ENCODE results near the gene AGL.
"Not testable (repeated sequence)": the region's sequence is repeated elsewhere in the genome, so short reads cannot be mapped to it uniquely, and the experiment has no call there.

Gene AGL

DNA sequence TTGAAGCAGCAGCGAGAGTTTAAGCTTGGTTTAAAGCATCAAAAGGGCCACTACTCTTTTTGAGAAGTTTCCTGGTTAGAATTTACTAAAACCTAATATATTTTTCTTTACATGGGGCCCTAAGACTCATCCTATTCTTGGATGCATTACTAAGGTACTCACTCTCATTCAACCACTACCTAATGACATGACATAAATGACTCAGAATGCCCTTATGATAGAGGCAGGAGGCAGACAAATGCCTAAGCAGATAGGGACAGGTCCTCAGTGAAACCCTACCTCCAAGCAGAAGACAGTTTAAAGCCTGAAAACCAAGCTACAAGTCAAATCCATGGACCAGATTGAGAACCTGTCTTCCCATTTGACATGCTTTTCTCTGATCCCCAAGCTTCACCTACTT is 85.4 kb downstream of the AGL start:
- in situ Hi-C loops (cut with HindIII; ENCODE audit: low sequenced_read_pairs) = no loop called here

- in situ Hi-C loops (cut with HindIII; ENCODE audit: low sequenced_read_pairs) = no loop called here
Observed at GRCh38 chr1:99936071-99936470, 85.9 kb downstream of the AGL start.

- in situ Hi-C loops (cut with HindIII; ENCODE audit: low sequenced_read_pairs) = no loop called here
Observed at GRCh38 chr1:99942723-99943122, 92.6 kb downstream of the AGL start.

GRCh38 chr1:99943223-99943794 is 93.1 kb downstream of the AGL start:
- in situ Hi-C loops (cut with HindIII; ENCODE audit: low sequenced_read_pairs) = no loop called here

- in situ Hi-C loops (cut with HindIII; ENCODE audit: low sequenced_read_pairs) = no loop called here
Observed at GRCh38 chr1:99944192-99944591, 94.0 kb downstream of the AGL start.

DNA sequence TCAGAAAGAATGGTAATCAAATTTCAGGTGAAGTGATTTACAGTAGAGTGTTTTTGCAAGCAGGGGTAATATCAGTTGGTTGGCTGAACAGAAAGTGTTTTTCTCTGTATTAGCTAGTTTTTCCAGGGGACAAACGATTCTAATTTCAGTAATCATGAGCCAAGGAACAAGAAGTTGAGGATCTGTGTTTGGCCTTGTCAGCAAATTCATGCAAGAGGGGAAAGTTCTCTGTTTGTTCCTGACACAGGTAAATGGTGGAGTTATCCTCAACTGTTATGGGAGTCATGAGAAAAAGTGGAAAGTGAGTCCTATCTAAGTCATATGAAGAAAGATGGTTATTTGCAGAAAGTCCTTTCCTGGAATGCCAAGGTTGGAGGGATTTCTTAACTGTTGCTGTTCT is 95.0 kb downstream of the AGL start:
- in situ Hi-C loops (cut with HindIII; ENCODE audit: low sequenced_read_pairs) = no loop called here

- in situ Hi-C loops (cut with HindIII; ENCODE audit: low sequenced_read_pairs) = no loop called here
Observed at GRCh38 chr1:99950486-99950885, 100.3 kb downstream of the AGL start.

- in situ Hi-C loops (cut with HindIII; ENCODE audit: low sequenced_read_pairs) = no loop called here
Observed at GRCh38 chr1:99952522-99952921, 102.4 kb downstream of the AGL start.

GRCh38 chr1:99955375-99955774 is 105.2 kb downstream of the AGL start:
- in situ Hi-C loops (cut with HindIII; ENCODE audit: low sequenced_read_pairs) = no loop called here

DNA sequence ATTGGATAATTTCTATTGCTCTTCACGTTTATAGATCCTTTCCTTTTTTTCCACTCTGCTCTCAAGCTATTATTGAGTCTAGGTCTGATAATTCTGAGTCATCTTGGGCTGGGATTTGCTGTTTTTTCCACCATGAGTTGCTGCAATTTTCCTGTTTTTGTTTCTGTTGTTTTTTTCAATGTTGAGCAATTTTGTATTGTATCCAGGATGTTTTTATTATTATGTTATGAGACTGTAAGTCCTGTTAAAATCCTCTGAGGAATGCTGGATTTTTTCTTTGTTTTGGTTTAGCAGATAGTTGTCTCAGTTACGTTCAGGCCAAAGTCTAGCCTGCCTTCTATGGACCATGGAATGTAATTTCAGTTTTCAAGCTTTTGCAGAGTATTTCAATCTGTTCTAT is 106.6 kb downstream of the AGL start:
- in situ Hi-C loops (cut with HindIII; ENCODE audit: low sequenced_read_pairs) = no loop called here

- in situ Hi-C loops (cut with HindIII; ENCODE audit: low sequenced_read_pairs) = no loop called here
Observed at GRCh38 chr1:99957818-99958217, 107.7 kb downstream of the AGL start.

DNA sequence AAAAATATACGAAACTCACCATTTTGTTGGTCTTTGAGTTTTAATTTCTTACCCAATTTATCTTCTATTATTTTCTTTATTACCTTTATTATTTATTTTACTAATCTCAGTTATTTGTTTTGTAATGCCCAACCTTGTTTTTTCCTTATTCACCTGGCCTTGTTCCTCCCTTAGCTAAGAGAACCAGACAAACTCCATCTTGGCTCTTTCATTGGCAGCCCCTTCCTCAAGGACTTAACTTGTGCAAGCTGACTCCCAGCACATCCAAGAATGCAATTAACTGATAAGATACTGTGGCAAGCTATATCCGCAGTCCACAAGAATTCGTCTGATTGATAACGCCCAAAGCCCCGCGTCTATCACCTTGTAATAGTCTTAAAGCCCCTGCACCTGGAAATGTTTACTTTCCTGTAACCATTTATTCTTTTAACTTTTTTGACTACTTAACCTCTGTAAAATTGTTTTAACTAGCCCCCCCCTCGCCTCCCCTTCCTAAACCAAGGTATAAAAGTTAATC is 109.1 kb downstream of the AGL start:
- in situ Hi-C loops (cut with HindIII; ENCODE audit: low sequenced_read_pairs) = not testable (repeated sequence)

- in situ Hi-C loops (cut with HindIII; ENCODE audit: low sequenced_read_pairs) = not testable (repeated sequence)
Observed at GRCh38 chr1:99960260-99960659, 110.1 kb downstream of the AGL start.

DNA sequence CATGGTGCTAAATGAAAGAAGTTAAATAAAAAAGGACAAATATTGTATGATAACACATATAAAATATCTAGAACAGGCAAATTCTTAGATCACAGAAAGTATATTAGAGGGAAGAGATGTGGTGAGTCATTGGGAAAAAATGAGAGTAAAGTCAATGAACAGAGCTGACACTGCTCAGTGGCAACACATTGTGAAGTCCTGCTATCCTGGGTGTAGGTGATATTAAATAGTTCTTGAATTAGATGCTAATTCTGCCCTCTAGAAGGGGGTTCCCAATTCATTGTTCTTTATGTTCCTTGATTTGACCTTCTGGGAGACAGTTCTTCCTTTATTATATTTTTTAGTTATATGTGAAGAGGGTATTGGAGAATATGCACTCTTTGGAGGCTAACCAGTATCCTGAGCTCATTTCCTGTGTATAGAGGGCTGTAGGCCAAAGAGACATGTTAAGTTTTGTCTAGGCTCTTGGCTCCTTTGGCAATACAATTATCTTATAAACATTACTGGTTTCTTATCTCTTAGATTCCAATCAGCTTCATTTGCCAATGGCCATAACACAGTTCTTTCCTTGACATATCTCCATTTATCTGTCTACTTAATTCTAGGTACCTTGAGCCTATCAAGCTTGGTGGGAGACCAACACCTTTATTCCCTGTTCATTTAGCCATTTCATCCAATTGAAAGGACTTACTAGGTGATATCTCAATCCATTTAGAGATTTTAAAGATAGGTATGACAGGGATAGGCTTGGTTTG is 113.1 kb downstream of the AGL start:
- in situ Hi-C loops (cut with HindIII; ENCODE audit: low sequenced_read_pairs) = no loop called here

DNA sequence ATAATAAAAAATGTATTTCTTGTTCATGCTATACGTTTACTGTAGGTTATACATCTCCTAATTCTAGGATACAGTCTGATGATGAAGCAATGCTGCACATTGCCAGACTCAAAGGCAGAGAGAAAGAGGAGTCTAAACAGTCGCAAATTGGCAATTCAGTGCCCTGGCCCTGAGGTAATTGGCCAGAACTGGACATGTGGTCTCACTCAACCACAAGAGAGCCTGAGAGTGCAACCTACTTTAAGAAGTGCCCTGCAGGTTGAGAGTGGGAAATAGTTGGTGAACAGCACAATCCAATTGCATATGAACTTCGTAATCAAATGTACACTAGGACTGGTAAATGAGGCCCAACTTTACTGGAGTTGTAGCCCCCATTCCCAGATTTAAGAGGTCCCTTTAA is 114.6 kb downstream of the AGL start:
- in situ Hi-C loops (cut with HindIII; ENCODE audit: low sequenced_read_pairs) = no loop called here

DNA sequence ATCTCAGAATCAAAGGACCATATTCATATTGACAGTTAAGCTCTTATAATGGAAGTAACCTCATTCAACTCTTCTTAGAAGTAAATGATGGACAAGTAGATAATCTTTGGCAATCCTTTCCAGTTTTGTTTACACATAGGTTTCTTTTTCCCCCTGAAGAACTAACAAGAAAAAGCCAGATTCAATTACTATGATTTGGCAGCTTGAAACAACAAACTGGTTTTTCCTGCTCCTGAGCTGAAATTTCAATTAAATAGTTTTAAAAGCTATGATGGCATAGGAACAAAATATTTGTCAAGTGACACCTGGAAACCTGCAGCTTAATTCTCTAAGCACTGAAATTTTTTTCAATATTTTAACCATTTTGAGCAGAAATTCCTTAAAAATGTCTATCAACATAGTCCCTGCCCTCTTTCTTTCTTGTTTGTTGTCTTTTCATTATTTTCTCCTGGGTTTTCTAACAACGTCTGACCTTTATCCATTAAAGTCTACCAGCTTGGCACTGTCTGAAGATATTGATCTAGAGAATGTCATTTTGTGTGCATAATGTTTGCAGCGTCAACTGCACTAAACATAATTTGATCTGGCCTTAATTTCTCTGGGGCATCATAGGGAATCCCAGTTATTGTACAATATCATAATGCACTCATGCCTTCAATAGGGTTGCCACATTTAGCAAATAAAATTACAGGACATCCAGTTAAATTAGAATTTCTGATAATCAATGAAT is 115.7 kb downstream of the AGL start:
- in situ Hi-C loops (cut with HindIII; ENCODE audit: low sequenced_read_pairs) = no loop called here

- in situ Hi-C loops (cut with HindIII; ENCODE audit: low sequenced_read_pairs) = no loop called here
Observed at GRCh38 chr1:99968214-99968613, 118.1 kb downstream of the AGL start.

GRCh38 chr1:99969260-99969728 is 119.1 kb downstream of the AGL start:
- in situ Hi-C loops (cut with HindIII; ENCODE audit: low sequenced_read_pairs) = no loop called here

DNA sequence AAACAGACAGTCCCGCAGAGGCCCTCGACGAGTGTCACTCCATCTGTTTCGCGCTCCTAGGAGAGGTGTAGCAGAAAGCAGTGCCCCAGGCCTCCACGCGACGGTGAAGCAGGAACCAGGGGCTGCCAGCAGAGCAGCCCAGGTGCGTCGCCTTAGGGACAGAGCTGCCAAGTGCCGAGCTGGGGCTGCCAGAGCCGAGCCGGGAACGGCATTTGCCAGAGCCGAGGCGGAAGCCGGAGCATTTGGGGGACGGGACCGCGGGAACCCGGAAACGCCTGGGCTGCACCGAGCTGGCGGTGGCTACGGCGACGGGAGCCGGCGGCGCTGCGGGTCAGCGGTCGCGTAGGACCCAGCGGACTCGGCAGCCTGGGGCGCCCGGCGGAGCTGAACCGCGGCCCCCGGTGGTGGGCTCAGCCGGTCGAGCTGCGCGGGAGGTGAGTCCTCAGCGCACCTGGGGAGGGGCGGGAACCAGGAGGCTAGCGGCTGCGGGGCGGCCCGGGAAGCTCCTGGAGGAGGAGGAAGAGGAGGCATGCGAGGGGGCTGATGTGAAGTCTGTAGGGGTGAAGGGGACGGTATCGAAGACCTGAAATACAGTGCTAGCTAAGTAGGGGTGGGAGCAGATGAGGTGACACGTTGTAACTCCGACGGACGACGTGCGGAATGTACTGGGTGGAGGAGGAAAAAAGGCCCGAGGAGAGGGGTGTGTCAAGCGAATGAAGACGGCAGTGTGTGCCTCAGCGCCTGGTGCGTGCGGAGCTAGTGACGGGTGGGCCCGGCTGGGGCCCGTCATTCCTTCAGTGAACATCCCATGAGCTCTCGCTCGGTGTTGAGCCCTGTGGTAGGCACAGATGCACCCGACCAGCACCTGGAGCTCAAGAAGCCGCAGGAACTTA is 119.8 kb downstream of the AGL start, which contains the start of gene SLC35A3:
SLC35A3 (plus strand) TSS at position 268 of the 893 bp plus-strand sequence. CDS start 23,559 bp downstream, outside the sequence.
- in situ Hi-C loops (cut with HindIII; ENCODE audit: low sequenced_read_pairs) = no loop called here

DNA sequence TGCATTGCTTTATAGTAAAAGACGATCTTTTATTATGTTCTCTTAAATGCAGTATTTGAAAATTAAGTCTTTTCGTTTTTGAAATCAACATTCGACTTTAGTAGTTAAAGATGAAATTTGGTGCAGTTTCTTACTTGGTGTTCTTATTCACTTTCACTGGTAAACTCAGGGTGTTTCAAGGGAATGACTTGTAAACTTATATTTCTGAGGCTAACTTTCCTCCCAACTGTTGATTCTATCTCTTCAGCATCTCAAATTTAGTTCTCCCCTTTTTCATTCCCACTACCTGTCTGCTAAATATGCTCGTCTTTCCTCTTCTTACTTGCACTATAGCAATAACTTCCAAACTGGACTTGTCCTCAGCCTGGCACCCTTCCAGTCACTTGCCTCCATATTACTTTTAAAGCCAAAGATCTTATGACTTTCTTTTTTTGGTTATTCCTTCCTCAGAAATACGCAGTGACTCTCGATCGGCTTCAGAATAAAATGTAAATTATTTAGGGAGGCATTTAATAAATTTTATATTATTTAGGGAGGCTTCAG is 120.6 kb downstream of the AGL start:
- in situ Hi-C loops (cut with HindIII; ENCODE audit: low sequenced_read_pairs) = no loop called here

Data from DLD1 (cell line).